ENCODE results near the gene HEMK1.
A peak's percentile ranks its signal among the peaks of the same experiment; 100 is the strongest.

HEMK1 gene

DNA sequence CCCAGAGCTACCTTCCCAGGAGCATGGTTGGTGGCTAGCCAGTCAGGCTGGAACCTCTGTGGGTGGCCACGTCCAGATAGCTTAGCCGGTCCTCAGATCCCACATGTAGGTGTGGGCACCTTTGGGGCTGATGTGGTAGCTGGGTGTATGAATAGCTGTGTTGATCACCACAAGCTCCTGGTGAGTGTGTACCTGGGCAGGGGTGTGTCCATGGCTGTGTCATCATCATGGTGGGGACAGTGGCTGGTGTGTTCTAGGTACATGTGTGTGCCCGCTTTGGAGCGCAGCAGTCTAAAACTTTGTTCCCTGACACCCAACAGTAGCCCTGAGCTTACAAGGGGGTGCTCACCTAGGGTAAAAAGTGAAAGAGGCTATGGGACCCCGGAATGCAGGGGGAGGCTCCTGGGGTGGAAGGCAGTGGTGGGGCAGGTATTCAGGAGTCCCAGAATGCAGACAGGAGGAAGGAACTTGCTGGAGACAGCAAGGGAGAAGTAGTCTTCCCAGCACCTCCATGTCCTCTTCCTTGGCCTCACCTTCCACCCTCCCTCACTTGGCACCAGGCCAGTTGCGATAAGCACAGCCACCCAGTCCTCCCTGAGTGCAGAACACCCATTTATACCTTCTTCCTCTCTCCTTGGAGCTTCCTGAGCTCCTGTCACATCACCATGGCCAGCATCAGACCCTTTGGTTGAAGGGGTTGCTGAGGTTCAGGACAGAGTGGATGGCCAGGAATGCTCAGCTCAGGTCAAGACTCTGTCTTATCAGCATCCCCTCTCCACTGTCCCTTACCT is 41.1 kb downstream of the HEMK1 start:
- H3K4me3 ChIP-seq (ENCODE audit: low read depth, low read length): no peak overlapping the region
- DNase-seq: no peak
- in situ Hi-C loops (cut with HindIII; ENCODE audit: low pct_ligation_motif_present, low sequenced_read_pairs): no loop called here
- H3K27ac ChIP-seq: no peak overlapping the region
- H3K36me3 ChIP-seq (replicated peaks): no peaks in the 10 kb centered on the region
- no peaks in the 10 kb centered on the region for H3K27me3 ChIP-seq (replicated peaks)
- TF ChIP-seq, protein P1, sequence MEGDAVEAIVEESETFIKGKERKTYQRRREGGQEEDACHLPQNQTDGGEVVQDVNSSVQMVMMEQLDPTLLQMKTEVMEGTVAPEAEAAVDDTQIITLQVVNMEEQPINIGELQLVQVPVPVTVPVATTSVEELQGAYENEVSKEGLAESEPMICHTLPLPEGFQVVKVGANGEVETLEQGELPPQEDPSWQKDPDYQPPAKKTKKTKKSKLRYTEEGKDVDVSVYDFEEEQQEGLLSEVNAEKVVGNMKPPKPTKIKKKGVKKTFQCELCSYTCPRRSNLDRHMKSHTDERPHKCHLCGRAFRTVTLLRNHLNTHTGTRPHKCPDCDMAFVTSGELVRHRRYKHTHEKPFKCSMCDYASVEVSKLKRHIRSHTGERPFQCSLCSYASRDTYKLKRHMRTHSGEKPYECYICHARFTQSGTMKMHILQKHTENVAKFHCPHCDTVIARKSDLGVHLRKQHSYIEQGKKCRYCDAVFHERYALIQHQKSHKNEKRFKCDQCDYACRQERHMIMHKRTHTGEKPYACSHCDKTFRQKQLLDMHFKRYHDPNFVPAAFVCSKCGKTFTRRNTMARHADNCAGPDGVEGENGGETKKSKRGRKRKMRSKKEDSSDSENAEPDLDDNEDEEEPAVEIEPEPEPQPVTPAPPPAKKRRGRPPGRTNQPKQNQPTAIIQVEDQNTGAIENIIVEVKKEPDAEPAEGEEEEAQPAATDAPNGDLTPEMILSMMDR (IDR thresholded peaks at IDR 0.05; ENCODE audit: low read depth, low read length, missing control alignments): no peak

DNA sequence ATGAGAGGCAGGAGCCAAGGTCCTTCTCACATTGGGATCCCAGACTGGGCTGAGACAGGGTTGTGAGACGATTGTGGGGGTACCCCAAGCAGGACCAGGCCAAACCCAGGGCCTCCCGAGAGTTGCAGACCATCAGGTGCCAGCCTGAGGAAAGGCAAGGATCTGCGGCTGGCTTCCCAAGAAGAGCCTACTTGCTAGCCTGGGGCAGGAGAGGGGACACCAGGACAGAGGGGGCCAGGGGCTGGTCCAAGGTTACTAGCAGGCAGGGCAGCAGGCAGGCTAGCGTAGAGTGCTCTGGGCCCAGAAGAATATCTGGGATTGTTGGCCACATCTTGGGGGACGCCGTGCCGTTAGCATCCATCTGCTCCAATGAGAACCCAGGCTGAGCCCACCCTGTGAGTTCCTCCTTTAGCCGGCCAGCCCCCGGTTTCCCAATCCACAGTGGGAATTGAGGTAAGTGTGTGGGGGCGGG is 41.7 kb downstream of the HEMK1 start:
- no peaks in the 10 kb centered on the region for H3K27me3 ChIP-seq (replicated peaks)
- TF ChIP-seq, protein P1 (IDR thresholded peaks at IDR 0.05; ENCODE audit: low read depth, low read length, missing control alignments): no peak
- no peak for DNase-seq
- H3K4me3 ChIP-seq (ENCODE audit: low read depth, low read length): peak overlapping the region; percentile 63
- H3K36me3 ChIP-seq (replicated peaks): no peaks in the 10 kb centered on the region
- in situ Hi-C loops (cut with HindIII; ENCODE audit: low pct_ligation_motif_present, low sequenced_read_pairs): no loop called here
- H3K27ac ChIP-seq: no peak overlapping the region

DNA sequence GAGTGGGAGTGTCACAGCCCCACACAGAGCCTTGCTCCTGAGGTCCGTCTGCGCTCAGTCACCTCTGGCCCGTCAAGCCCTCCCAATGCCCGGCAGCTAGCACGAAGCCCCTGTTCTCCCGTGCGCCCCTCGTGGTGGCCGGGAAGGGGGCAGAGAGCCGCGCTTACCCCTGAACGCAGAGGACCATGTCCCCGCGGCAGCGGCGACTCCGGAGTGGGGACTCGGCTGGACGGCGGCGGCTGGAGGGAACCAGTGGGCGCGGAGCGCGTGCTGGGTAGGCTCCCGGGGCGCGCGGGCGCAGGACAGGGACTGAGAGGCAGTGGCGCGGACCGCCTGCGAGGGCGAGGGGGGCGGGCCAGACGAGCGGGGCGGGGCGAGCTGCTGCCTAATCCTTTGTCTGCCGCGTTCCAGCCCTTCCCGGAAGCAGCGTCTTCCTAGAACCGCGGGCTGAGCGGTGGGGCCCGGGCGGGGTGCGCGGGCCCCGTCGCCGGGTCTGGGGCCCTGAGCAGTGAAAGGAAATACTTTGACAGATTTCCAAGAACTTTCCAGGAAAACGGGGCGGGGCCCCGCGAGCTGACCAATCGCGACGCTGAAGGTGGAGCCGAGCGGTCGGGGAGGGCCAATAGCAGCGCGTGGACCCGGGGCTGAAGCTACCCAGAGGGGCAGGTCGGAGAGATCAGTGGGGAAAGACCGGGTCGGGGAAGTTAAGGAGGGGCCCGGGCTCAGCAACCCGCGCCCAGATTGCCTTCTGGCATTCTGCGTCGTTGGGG is 42.3 kb downstream of the HEMK1 start, which contains the start of gene CISH:
Gene CISH (minus strand): TSS at position 311 of the 770 bp plus-strand sequence. CDS start 124 bp downstream, at position 187.
- in situ Hi-C loops (cut with HindIII; ENCODE audit: low pct_ligation_motif_present, low sequenced_read_pairs): no loop called here
- peak within 1 kb of the TSS; percentile 63 for H3K4me3 ChIP-seq (ENCODE audit: low read depth, low read length)

DNA sequence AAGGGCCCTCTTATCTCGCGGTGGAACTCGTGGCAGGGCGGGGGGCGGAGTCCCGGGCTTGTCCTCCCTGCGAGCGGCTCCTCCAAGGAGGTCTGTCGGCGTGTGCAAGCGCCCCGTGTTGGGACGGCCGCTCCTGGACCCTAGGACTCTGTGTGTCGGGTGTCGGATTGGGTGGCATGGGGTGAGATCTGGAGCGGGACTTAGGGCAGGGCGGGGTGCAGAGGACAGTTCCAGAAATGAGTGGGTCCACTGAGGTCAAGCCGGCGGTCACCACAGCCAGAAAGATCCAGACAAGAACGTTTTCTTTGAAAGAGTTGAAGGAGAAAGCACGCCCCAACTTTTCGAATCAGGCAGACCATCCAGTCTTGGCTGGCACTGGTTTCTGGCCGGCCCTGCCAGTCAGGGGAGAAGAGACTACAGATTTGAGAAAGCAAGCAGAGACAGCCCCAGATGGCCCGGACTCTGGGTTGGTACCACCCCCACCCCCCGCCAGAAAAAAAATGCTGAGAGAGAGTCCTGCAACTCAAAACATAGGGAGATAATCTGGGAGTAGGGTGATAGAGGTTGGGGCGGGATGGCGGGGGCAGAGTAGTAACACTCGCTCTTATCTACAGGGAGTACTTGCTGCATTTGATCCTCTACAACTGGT is 43.0 kb downstream of the HEMK1 start:
- Histone ChIP-seq H3K36me3 (replicated peaks) (no peaks in the 10 kb centered on the region), H3K27ac (no peak overlapping the region), H3K27me3 (replicated peaks) (no peaks in the 10 kb centered on the region), H3K4me3 (ENCODE audit: low read depth, low read length) (peak overlapping the region; percentile 63)
- TF ChIP-seq, protein P1 (IDR thresholded peaks at IDR 0.05; ENCODE audit: low read depth, low read length, missing control alignments): no peak
- no peak for DNase-seq
- in situ Hi-C loops (cut with HindIII; ENCODE audit: low pct_ligation_motif_present, low sequenced_read_pairs): no loop called here

More for the DNA sequence above, 42.3 kb downstream of the HEMK1 start, which contains the start of gene CISH:
- Histone ChIP-seq H3K36me3 (replicated peaks) (no peaks in the 10 kb centered on the region), H3K27me3 (replicated peaks) (no peaks in the 10 kb centered on the region), H3K27ac (peak within 1 kb of the TSS; percentile 13)
- TF ChIP-seq, protein P1 (IDR thresholded peaks at IDR 0.05; ENCODE audit: low read depth, low read length, missing control alignments): peak; percentile 70
- DNase-seq: peak; percentile 90

DNA sequence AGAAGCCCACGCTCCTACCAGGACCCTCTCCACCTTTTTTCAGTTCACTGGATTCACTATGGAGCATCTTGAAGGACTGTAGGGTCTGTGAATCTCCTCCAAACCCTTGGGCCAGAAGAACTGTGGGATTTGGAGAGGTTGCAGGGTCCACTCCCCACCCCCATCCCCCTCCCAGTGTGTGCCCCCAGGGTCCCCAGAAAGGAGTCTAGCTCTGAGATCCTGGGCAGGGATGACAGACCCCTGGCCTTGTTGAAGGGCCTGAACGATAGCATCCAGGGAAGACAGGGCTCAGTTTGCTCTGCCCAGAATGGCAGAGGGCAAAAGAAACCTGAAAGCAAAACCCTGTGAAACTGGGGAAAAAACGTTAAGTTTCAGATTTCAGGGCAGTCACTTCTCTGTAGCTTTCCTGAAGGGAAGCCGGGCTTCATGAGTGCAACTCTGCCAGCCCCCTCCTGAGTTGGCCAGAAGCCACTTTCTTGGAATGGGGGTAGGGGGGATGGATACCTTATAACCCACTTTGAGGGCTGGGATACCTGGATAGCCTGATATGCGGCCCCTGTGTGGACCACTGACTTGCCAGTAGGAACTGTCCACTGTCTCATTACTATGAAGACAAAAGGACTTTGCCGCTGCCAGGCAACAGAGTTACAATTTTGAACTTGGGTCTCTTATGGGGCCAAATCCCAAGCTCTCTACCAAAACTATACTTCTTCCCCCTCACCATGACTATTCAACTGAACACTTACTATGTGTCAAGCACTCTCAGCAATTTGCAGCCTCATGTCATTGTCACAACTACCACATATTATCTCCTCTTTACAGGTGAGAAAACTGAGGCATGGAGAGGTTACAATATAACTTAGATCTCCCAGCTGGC is 43.9 kb downstream of the HEMK1 start:
- in situ Hi-C loops (cut with HindIII; ENCODE audit: low pct_ligation_motif_present, low sequenced_read_pairs): no loop called here
- TF ChIP-seq, protein P1 (IDR thresholded peaks at IDR 0.05; ENCODE audit: low read depth, low read length, missing control alignments): no peak
- Histone ChIP-seq H3K36me3 (replicated peaks) (no peaks in the 10 kb centered on the region), H3K4me3 (ENCODE audit: low read depth, low read length) (no peak overlapping the region), H3K27ac (no peak overlapping the region), H3K27me3 (replicated peaks) (no peaks in the 10 kb centered on the region)
- no peak for DNase-seq

Data from brain microvascular endothelial cell (primary cell).